ENCODE measurements around the gene RDX. TPM values are rescaled to one million over a fixed set of nuclear protein-coding genes. Genes with fewer than 3 reads are reported as not detected.

The RDX gene
- total and polyA plus RNA-seq, 9 of the 15 experiments (the other 6 are each of a cell fraction or from before 2014, with no cell fraction given), result 35.6 to 62.1 (median 54.3) TPM

DNA sequence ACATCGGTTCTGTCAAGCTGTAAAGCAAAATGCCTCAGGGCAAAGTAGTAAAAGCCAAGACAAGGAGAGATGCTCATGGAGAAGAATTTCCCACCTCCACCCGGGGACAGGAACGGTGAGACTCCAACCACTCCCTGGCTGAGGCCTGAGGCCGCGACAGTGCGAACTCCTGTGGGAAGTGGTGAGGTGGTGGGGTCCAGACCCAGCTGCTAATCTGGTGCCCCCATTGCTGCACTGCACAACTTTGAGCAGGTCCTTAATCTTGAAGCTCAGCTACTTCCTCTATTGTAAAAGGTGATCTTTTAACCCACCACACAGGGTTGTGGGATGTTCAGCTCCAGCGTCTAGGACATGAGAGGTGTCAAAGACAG is 119.3 kb downstream of the RDX start (continued):
- TF ChIP-seq NR2C1 (IDR thresholded peaks at IDR 0.05), result no peak
- no peak for TF ChIP-seq NR2C1 (tag; IDR thresholded peaks at IDR 0.05)
- TF ChIP-seq RBFOX2 (IDR thresholded peaks at IDR 0.05; ENCODE audit: low read depth, low read length), result no peak
- TF ChIP-seq DACH1 (IDR thresholded peaks at IDR 0.05; ENCODE audit: partially characterized antibody), result no peak
- TF ChIP-seq SMAD3 (CRISPR knock-in tag; conservative IDR thresholded peaks at IDR 0.05), result no peak
- TF ChIP-seq, protein P1, sequence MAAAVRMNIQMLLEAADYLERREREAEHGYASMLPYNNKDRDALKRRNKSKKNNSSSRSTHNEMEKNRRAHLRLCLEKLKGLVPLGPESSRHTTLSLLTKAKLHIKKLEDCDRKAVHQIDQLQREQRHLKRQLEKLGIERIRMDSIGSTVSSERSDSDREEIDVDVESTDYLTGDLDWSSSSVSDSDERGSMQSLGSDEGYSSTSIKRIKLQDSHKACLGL (CRISPR knock-in tag; IDR thresholded peaks at IDR 0.05; ENCODE audit: borderline replicate concordance, poor library complexity, severe bottlenecking), result no peak

- ATAC-seq (no peak), FAIRE-seq (no peak), DNase-seq (ENCODE audit: extremely low read depth in 1 of 4, low spot score in 3 of 4) (no peak)
- H3K9me3 ChIP-seq (replicated peaks; ENCODE audit: control insufficient read depth, insufficient read depth, low read depth, low read length), result no peaks in the 10 kb centered on the region
- no peaks in the 10 kb centered on the region for H3K36me3 ChIP-seq (ENCODE audit: control insufficient read depth, insufficient read depth, low read length)
- H3K27me3 ChIP-seq (ENCODE audit: control insufficient read depth in 2 of 2, insufficient read depth in 2 of 2, low read length in 2 of 2), result no peaks in the 10 kb centered on the region; a peak in 1 of 5 replicates
- 62% methylated on average over 11 of the region's 12 CpGs for WGBS (ENCODE audit: insufficient coverage, low coverage, missing lambda C conversion rate)
- POLR2A ChIA-PET, result interaction anchor here (1.3 kb wide), 1 partner anchor 10 kb away, joined by 4 read pairs; no protein-coding TSS in a partner anchor
- H4K20me1 ChIP-seq (replicated peaks; ENCODE audit: control insufficient read depth, insufficient read depth, low read length), result no peaks in the 10 kb centered on the region
- BruUV-seq (replicated peaks), result no TSS peak
- no peak overlapping the region; a peak in 1 of 4 replicates for H3K9ac ChIP-seq (ENCODE audit: insufficient read depth in 1 of 2, low read depth in 2 of 2, low read length in 2 of 2)
- intact Hi-C loops (cut with micrococcal nuclease), result loop anchor here (5.0 kb wide), 1 partner anchor 229 kb away; no protein-coding TSS in a partner anchor
- H3K9me1 ChIP-seq (ENCODE audit: control insufficient read depth, insufficient read depth, low read length), result no peaks in the 10 kb centered on the region
- H3K27ac ChIP-seq (ENCODE audit: extremely low read depth, low read depth, low read length), result no peak overlapping the region
- no peak for TF ChIP-seq AFF1 (IDR thresholded peaks at IDR 0.05; ENCODE audit: low read depth in 1 of 2, partially characterized antibody in 2 of 2)
- in situ Hi-C loops (cut with MboI), result loop anchor here (25.0 kb wide), 1 partner anchor 1061 kb away; the partner anchor contains the start of gene POU2AF2
- H3K4me2 ChIP-seq (ENCODE audit: insufficient read depth, low read length), result no peak overlapping the region
- no peaks in the 10 kb centered on the region; a peak in 1 of 5 replicates for H3K4me1 ChIP-seq (replicated peaks in 1 of 2; ENCODE audit: control insufficient read depth in 2 of 2, insufficient read depth in 2 of 2, low read length in 2 of 2)
- H2AFZ ChIP-seq (ENCODE audit: low read depth, low read length), result no peak overlapping the region
- no peaks in the 10 kb centered on the region for H3K79me2 ChIP-seq (ENCODE audit: control insufficient read depth, insufficient read depth, low read length)
- no peak overlapping the region for H3K4me3 ChIP-seq
- CTCF ChIA-PET (ENCODE audit: low intra/inter-chr PET ratio), result interaction anchor here (0.5 kb wide), 1 partner anchor 1416 kb away, joined by 4 read pairs; no protein-coding TSS in a partner anchor
These were observed 119.9 kb downstream of the RDX start for GRCh38 chr11:110176366-110177085.

All from K562 (cell line).